ENCODE measurements around the gene TIMM44.

Gene TIMM44

DNA sequence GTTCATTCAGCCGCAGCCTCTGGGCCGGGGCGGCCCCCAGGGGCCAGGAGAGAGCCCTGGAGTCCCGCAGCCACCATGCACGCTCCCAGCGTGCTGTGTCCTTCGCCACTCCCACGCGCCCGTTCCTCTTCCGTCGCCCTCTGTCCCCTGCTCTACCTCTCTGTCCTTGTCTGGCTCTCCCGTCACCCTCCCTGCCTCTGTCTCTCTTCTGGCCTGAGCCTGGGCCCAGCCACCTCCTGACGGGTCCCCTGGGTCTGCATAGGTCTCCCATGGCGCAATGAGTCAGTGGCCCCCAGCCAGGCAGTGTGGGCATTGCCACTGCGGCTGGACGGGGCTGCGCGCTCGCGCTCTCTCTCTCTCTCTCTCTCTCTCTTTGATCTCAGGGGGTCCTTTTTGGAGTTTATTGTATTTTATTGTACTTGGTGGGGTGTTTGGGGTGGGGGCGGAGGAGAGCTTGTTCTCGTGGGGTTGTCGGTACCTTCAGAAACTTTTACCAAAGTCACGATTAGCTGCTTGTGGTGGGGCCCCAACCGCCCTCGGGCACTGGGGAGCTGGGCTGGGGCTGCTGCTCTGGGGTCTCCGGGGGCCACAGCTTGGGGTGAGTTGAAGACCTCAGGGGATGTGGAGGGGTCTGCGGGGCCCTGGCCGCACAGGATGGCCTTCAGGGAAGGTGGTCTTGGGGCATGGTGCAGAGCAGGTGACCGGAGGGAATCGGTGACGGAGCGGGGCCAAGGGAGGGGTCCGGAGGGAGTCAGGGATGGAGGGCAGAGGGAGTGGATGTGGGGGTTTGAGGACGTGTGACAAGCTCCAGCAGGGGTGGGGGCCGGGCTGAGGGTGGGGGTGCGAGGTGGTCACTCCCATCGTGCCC lies 30.5 kb downstream of the TIMM44 start:
- DNase-seq: no peak

DNA sequence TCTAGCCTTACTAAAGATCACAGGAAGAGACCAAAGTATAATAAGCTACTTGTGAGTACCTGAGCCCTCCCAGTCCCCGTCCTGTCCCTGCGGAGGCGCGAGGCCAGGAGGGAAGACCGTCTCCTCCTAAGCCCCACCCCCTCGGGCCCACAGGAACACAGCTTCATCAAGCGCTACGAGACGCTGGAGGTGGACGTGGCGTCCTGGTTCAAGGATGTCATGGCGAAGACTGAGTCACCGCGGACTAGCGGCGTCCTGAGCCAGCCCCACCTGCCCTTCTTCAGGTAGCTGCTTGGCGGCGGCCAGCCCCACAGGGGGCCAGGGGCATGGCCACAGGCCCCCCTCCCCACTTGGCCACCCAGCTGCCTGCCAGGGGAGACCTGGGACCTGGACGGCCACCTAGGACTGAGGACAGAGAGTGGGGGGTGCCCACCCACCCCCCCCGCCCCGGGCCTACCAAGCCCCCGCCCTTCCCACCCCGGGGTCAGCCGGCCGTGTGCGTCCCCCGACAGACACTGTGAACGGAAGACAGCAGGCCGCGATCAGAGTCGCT lies 31.2 kb downstream of the TIMM44 start:
- DNase-seq: no peak

DNA sequence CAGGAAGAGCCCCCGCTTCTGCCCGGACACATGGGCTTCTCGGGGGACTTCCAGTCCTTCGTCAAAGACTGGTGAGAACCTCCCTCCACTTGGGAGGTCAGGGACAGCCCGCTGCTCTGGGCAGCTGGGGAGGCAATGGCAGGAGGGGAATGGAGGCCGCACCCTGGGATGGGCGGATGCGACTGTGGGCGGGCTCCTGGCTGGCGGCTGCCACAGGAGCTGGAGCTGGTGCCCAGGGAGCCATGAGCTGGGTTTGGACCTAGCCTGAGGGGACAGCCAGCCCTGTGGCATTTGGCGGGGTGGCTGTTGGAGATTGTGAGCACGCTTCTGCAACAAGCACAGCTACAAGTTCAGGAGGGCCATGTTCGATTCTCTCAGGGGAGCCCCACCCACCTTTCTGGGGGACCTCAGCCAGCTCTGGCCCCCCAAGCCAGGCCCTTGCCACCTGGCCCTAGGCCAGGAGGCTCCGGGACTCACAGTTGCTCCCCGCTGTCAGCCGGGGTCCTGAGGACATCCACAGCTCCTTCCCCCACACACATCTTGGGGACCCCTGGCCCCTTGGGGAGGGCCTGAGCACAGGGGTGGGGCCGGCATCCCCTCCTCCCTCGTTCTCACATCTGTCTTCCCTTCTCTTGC lies 31.8 kb downstream of the TIMM44 start:
- no peak for DNase-seq

DNA sequence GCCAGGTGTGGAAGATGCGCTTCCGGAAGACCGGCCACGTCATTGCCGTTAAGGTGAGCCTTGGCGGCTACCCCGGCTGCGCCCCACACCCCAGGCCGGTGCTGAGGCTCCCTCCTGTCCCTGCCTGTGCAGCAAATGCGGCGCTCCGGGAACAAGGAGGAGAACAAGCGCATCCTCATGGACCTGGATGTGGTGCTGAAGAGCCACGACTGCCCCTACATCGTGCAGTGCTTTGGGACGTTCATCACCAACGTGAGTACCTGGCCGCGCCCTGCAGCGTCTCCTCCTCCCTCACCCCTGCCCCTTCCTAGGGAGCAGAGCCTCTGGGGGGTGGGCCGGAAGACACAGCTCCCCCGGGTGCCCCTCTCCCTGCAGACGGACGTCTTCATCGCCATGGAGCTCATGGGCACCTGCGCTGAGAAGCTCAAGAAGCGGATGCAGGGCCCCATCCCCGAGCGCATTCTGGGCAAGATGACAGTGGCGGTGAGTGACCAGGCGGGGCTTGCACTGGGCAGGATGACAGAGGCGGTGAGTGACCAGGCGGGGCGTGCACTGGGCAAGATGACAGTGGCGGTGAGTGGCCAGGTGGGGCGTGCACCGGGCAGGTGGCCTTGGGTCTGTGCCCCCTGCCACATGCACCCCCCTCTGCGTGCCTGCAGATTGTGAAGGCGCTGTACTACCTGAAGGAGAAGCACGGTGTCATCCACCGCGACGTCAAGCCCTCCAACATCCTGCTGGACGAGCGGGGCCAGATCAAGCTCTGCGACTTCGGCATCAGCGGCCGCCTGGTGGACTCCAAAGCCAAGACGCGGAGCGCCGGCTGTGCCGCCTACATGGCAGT lies 32.9 kb downstream of the TIMM44 start:
- no peak for DNase-seq

DNA sequence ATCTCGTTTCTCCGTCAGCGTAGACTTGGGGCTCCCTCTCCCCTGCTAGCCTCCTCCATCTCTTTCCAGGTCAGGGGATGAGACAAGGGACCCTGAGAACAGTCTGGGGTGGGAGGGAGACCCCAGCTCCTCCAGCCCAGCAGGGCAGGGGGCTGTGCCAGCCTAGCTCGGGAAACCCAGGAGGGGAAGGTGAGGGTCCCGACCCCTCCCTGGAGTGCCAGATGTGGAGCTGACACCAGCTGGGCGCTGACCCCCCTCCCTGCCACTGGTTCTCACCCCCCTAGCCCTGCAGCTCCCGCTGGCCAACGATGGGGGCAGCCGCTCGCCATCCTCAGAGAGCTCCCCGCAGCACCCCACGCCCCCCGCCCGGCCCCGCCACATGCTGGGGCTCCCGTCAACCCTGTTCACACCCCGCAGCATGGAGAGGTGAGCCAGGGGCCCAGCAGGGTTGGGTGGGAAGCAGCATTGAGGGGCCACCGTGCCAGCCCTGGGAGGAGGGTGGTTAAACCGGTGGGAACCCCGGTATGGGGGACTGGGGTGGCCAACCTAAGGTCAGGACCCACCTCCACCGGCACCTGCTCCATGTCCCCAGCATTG lies 33.9 kb downstream of the TIMM44 start:
- DNase-seq: no peak

DNA sequence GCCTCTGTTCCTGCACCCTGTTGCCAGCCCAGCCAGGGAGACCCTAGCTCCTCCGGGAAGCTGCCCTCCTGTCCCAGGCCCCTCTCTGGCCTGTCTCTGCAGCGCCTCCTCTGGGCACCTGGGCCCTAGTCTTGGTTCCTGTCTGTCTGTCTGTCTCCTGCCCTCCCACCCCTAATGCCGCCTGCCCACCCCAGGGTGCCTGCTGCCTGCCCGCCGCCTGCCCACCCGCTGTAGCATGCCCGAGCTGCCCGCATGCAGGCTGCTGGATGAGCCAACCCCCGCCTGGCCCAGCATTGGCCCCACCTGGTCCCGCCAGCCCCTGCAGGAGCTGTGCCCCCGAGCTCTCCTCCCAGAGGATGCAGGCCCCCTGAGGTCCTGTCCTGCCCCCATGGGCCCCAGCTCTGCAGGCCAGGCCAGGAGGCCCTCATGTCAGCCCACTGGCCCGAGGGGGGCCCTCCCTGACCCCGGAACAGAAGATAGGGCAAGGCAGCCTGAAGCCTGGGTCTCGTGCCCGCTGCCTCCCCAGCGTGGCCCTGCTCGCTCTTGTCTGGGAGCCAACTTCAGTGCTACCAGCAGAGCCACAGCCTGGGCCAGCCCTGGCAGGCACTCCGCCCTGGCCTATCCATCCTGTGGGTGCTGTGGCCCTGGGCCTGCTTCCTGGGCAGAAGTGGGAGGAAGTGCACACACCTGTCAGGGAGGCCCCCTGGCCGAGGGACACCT lies 34.6 kb downstream of the TIMM44 start:
- no peak for DNase-seq

DNA sequence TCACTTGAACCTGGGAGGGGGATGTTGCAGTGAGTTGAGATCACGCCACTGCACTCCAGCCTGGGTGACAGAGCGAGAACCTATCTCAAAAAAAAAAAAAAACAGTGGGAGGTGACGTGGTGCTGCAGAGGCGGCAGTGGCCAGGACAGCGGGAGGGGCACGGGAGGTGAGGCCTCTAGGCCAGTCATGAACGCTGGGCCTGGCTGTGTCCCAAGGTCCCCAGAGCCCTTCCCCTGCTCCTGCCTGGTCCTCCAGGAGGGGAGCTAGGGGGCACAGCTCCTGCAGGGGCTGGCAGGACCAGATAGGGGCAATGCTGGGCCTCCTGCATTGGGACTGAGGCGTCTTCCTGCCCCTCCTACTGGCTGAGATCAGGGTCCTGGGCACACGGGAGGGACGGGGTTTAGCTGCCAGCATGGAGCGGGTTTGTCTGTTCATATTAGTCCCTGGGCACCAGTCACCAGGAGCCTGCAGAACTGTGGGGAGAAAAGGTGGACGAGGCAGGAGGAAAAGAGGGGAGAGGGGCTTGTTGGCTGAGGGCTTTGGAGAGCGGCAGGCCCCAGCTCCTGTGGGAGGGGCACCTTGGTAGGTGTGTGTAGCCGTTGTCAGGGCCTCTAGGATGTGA lies 35.3 kb downstream of the TIMM44 start:
- DNase-seq: no peak

DNA sequence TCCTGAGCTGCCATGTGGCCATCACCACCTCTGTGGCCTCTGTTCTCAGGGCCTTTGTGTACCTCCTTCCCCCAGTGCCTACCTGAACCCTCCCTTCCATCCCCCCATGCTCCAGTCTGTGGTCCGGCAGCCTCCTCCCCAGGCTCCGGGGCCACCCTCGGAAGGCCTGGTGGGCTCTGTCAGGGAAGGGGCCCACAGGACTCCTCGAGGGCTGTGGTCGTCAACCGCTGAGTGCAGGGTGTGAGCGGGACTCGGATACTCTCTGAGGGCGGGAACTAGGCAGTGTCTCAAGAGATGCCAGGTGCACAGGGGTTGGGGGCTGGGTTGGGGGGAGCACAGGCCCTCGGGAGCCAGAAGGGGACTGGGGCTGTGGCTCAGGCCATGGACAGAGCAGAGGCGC lies 35.9 kb downstream of the TIMM44 start:
- DNase-seq: no peak

DNA sequence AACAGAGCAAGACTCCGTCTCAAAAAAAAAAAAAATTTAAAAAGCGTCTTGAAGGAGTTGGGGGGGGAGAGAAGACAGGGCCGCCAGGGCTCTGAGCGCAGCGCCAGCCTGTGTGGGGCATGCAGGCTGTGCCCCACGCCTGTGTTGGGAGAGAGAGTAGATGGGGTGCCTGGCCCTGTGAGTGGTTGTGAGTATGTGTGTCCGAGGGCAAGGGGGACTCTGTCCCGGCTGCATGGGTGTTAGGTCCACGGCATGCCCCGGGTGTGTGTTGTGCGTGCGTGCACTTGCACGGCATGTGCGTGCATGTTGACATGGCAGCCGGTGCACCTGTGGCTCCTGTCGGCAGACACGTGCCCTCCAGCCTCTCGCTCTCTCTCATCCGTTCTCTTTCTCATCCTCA lies 36.3 kb downstream of the TIMM44 start:
- no peak for DNase-seq

DNA sequence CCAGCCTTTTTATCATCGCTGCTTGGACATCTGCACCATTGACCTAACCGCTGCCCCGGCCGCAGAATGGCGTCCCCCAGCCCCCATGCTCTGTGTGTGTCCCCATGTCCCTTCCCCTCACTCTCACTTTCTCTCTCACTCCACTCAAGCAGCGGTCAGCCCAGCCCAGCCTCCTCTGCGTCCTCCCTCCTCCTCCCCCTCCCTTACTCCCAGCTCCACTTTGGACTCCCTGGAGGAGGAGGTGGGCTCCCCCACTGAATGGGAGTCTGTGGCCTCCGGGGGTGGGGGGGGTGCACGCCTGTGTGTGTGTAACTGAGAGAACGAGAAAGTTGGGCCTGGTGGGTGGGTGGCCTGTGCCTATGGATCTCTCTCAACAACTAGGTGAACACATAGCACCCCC lies 37.6 kb downstream of the TIMM44 start:
- DNase-seq: no peak

DNA sequence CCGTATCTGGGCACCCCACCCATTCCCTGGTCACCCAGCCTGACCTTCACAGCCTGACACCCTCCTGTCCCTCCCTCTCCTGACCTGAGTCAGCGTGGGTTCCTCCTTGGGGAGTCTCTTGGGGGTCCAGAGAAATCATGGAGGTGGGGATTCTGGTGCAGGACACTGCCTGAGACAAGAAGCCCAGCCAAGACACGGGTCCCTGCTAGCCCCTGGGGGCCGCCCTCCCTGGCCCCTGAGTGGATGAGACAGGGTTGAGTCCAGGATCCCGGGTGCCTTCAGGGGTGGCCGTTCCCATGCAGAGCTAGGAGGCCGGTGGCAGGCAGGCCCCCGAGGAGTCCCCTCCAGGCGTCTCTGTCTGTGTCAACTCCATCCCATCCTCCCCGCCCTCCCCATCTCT lies 38.2 kb downstream of the TIMM44 start:
- DNase-seq: no peak

DNA sequence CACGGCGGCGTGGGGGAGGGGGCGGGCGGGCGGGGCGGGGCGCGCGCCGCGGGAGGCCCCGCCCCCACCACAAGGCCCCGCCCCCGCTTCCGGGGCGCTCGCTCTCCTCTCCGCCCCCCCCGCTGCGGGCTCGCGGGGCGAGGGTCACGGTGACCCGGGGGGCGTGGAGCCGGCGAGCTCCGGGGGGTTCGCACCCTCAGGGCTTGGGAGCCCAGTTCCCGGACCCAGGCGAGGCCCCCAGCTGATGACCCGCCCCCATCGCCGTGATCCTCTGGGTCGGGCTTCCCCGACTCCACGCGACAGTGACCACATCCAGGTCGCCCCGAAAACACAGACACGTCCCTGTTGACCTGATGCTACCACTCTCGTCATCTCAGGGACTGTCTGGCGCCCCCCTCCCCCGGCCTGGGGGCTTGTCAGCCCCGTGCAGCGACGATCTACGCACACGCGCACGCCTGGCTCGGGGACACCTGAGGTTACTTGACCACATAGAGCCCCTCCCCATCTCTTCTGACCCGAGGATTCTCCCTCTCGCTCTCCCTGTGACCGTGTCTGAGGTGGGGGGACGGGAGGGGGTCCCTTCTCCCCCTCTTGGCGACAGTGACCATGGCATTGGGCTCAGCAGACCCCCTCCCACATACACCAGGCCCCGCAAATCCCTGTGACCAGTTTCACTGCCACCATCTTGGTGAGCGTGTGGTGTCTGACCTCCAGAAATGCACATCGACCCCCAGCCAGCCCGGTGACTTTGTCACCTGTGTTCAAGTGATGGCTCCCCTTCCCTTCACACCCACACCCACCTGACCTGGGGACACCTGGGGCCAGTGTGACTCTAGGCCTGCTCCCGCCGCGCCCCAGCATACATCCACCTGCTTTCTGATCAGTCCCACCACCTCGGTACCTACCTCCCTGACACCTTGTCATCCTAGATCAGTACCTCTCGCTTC lies 39.1 kb downstream of the TIMM44 start:
- peak in 4 of 5 experiments; percentile 49 to 96 (median 72) for DNase-seq

DNA sequence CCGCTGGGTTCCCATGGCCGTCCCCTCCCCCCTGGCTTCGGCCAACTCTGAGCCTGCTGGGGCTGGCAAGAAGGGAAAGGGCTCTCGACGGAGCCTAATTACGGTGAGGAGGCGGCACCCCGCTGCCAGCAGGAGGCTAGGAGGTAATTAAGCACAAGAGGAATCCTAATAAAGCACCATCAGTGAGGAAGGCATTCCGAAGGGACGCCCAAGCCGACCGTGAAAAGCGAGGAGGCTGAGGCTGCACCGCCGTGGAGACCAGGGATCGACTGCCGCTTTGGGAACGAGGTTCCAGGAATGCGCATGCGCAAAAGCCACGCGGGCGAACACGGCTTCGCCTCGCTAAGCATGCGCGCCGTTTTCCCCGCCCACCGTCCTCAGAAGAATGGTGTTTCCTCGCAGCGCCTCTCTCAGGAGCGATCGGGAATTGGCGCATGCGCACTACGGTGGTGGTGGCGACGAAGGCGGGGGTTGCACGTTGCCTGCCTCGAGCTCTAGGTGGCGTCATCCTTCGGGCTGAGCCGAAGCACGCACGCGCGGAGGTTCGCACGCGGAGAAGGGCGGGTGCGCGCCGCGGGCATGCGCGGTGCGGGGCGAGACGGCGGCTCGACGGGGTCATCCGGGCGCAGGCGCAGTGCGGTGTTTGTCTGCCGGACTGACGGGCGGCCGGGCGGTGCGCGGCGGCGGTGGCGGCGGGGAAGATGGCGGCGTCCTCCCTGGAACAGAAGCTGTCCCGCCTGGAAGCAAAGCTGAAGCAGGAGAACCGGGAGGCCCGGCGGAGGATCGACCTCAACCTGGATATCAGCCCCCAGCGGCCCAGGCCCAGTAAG lies 40.0 kb downstream of the TIMM44 start, which contains the start of gene MAP2K7:
TSS of gene MAP2K7 (plus strand) at position 634 of the 830 bp plus-strand sequence. CDS start at position 702, 68 bp downstream.
- peak; percentile 99 to 100 (median 100) for DNase-seq

DNA sequence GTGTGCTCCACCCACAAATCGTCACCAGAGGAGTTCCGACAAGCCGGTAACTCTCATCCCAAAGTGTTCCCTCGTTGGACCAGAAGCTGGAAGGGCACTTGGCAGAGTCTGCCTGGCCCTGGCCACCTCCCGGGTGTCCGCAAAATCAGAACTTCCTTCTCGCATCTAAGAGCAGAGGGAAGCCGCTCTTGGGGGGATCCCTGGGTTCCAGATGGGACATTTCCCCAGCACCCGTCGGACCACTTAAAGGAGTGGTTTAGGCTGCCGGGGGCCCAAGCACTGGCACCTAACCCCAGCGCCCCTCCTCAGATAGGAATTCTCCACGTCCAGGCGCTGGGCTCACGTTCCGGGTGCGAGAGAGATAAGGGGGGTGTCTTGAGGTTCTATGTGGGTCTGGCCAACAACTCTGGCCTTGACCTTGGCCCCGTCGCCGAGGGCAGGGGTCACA lies 40.6 kb downstream of the TIMM44 start:
- DNase-seq: no peak

DNA sequence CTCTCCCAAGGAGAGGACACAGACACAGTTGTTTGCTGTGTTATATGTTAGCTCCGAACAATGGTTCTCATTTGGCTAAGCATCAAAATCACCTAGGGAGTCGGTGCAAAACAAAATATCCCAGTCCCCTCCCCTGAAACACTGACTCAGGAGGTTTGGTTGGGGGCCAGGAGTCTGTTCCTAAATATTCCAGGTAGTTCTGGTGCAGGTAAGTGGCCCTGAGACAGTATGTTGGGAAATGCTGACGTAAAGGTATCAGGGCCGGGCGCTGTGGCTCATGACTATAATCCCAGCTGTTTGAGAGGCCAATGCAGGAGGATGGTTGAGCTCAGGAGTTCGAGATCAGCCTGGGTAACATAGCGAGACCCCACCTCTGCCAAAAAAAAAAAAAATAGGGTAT lies 42.1 kb downstream of the TIMM44 start:
- DNase-seq: no peak

DNA sequence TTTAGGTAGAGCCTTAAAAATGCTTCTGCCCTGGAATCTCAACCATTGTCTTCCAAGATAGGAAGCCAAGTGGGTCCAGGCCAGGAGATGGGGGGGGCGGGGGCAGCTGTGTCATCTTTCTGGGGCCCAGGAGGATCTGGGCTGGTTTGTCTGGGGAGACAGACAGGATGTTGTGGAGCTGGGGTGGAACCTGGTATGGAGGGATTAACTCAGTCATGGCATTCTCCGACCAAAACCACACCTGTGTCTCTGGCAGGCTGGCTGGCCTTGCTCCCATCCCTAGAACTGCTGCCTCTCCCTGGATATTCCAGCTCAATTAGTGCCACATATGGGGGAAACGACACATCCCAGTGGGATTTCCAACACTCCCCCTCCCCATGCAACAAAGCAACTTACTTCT lies 42.5 kb downstream of the TIMM44 start:
- DNase-seq: no peak

DNA sequence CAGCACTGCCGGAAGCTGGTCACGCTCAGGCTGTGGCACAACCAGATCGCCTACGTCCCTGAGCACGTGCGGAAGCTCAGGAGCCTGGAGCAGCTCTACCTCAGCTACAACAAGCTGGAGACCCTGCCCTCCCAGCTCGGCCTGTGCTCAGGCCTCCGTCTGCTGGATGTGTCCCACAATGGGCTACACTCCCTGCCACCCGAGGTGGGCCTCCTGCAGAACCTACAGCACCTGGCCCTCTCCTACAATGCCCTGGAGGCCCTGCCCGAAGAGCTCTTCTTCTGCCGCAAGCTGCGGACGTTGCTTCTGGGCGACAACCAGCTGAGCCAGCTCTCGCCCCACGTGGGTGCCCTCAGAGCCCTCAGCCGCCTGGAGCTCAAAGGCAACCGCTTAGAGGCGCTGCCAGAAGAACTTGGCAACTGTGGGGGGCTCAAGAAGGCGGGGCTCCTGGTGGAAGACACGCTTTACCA lies 43.0 kb downstream of the TIMM44 start:
- DNase-seq: no peak

DNA sequence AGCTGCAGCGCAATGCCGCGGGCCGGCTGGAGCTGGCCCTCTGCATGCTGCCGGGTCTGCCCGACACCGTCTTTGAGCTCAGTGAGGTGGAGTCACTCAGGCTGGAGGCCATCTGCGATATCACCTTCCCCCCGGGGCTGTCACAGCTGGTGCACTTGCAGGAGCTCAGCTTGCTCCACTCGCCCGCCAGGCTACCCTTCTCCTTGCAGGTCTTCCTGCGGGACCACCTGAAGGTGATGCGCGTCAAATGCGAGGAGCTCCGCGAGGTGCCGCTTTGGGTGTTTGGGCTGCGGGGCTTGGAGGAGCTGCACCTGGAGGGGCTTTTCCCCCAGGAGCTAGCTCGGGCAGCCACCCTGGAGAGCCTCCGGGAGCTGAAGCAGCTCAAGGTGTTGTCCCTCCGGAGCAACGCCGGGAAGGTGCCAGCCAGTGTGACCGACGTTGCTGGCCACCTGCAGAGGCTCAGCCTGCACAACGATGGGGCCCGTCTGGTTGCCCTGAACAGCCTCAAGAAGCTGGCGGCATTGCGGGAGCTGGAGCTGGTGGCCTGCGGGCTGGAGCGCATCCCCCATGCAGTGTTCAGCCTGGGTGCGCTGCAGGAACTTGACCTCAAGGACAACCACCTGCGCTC lies 43.6 kb downstream of the TIMM44 start:
- no peak for DNase-seq

DNA sequence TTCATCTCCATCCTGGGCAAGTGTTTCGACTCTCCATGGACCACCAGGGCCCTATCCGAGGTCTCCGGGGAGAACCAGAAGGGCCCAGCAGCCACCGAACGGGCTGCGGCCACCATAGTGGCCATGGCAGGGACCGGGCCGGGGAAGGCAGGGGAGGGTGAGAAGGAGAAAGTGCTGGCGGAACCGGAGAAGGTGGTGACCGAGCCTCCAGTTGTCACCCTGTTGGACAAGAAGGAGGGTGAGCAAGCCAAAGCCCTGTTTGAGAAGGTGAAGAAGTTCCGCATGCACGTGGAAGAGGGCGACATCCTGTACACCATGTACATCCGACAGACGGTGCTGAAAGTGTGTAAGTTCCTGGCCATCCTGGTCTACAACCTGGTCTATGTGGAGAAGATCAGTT lies 44.5 kb downstream of the TIMM44 start:
- DNase-seq: no peak
